ENCODE measurements around the gene CAPZB.
A peak's percentile ranks its signal among the peaks of the same experiment; 100 is the strongest.

CAPZB gene

DNA sequence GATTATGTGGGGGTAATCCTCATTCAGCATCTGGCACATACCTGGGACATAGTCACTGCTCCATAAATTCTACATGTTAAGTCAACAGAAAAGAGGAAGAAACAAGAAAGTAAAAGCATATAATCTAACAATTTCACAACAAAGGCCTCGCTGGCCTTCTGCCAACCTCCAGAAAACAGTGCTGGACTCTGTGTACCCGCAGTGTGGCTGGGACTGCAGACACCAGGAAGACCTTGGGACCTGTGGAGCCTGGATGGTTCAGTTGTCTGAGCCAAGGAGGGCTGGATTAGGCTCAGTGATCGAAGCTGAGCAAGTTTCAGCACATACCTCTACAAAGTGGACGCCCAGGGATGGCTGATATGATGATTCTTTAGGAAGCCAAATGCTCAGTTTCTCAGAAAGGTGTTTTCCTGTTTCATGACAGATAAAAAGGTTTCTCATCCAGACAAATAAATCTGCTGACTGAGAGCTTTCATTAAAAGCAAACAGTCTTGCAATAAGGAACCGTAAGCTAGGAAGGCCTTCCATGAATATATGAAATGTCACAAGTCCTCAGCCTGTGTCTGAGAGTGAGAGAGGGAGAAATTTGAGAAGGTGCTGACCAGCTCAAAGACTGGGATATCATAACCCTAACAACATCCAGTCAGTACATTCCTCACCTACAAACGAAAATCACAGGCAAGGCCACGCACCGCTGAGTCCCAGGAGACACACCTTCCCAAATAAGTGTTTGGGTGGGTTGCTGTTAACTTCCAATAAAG, 48.4 kb downstream of the CAPZB start:
- TF ChIP-seq MYC (IDR thresholded peaks at IDR 0.05; ENCODE audit: low read depth, low read length) (no peak), POLR2A (IDR thresholded peaks at IDR 0.05; ENCODE audit: extremely low read depth, insufficient read length) (no peak)
- TF ChIP-seq, protein P1, sequence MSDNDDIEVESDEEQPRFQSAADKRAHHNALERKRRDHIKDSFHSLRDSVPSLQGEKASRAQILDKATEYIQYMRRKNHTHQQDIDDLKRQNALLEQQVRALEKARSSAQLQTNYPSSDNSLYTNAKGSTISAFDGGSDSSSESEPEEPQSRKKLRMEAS (IDR thresholded peaks at IDR 0.05; ENCODE audit: low read depth, low read length), result no peak
- TF ChIP-seq, protein P2, sequence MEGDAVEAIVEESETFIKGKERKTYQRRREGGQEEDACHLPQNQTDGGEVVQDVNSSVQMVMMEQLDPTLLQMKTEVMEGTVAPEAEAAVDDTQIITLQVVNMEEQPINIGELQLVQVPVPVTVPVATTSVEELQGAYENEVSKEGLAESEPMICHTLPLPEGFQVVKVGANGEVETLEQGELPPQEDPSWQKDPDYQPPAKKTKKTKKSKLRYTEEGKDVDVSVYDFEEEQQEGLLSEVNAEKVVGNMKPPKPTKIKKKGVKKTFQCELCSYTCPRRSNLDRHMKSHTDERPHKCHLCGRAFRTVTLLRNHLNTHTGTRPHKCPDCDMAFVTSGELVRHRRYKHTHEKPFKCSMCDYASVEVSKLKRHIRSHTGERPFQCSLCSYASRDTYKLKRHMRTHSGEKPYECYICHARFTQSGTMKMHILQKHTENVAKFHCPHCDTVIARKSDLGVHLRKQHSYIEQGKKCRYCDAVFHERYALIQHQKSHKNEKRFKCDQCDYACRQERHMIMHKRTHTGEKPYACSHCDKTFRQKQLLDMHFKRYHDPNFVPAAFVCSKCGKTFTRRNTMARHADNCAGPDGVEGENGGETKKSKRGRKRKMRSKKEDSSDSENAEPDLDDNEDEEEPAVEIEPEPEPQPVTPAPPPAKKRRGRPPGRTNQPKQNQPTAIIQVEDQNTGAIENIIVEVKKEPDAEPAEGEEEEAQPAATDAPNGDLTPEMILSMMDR (IDR thresholded peaks at IDR 0.05; ENCODE audit: low read depth, low read length), result no peak
- DNase-seq (ENCODE audit: low read depth), result peak; percentile 71

GRCh38 chr1:19435851-19436455, 49.4 kb downstream of the CAPZB start:
- TF ChIP-seq POLR2A (IDR thresholded peaks at IDR 0.05; ENCODE audit: extremely low read depth, insufficient read length) (no peak), MYC (IDR thresholded peaks at IDR 0.05; ENCODE audit: low read depth, low read length) (no peak)
- TF ChIP-seq, protein P1 (IDR thresholded peaks at IDR 0.05; ENCODE audit: low read depth, low read length), result no peak
- TF ChIP-seq, protein P2 (IDR thresholded peaks at IDR 0.05; ENCODE audit: low read depth, low read length), result no peak
- H3K4me3 ChIP-seq (ENCODE audit: low read depth, low read length), result no peak overlapping the region
- DNase-seq (ENCODE audit: low read depth), result no peak

More for the DNA sequence above, 48.4 kb downstream of the CAPZB start:
- H3K4me3 ChIP-seq (ENCODE audit: low read depth, low read length), result no peak overlapping the region

- no peak overlapping the region for H3K4me3 ChIP-seq (ENCODE audit: low read depth, low read length)
- peak; percentile 66 for DNase-seq (ENCODE audit: low read depth)
- TF ChIP-seq POLR2A (IDR thresholded peaks at IDR 0.05; ENCODE audit: extremely low read depth, insufficient read length) (no peak), MYC (IDR thresholded peaks at IDR 0.05; ENCODE audit: low read depth, low read length) (no peak)
- TF ChIP-seq, protein P1 (IDR thresholded peaks at IDR 0.05; ENCODE audit: low read depth, low read length), result no peak
- TF ChIP-seq, protein P2 (IDR thresholded peaks at IDR 0.05; ENCODE audit: low read depth, low read length), result no peak
Observed at GRCh38 chr1:19435181-19435580, 50.2 kb downstream of the CAPZB start.

DNA sequence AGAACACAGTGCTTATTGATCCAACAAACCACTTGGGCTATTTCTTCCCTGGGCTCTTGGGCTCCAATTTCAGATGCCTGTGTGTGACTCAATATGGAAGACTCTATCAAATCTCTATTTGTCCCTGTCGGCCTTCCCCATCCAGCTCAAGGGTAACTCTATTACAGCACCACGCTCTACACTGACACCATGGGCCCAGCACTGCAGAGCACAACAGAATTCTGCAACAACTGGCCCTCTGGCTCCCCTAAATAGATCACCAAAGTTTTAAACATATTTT, 51.7 kb downstream of the CAPZB start:
- no peak overlapping the region for H3K4me3 ChIP-seq (ENCODE audit: low read depth, low read length)
- TF ChIP-seq POLR2A (IDR thresholded peaks at IDR 0.05; ENCODE audit: extremely low read depth, insufficient read length) (no peak), MYC (IDR thresholded peaks at IDR 0.05; ENCODE audit: low read depth, low read length) (no peak)
- TF ChIP-seq, protein P2 (IDR thresholded peaks at IDR 0.05; ENCODE audit: low read depth, low read length), result no peak
- TF ChIP-seq, protein P1 (IDR thresholded peaks at IDR 0.05; ENCODE audit: low read depth, low read length), result no peak
- no peak for DNase-seq (ENCODE audit: low read depth)

DNA sequence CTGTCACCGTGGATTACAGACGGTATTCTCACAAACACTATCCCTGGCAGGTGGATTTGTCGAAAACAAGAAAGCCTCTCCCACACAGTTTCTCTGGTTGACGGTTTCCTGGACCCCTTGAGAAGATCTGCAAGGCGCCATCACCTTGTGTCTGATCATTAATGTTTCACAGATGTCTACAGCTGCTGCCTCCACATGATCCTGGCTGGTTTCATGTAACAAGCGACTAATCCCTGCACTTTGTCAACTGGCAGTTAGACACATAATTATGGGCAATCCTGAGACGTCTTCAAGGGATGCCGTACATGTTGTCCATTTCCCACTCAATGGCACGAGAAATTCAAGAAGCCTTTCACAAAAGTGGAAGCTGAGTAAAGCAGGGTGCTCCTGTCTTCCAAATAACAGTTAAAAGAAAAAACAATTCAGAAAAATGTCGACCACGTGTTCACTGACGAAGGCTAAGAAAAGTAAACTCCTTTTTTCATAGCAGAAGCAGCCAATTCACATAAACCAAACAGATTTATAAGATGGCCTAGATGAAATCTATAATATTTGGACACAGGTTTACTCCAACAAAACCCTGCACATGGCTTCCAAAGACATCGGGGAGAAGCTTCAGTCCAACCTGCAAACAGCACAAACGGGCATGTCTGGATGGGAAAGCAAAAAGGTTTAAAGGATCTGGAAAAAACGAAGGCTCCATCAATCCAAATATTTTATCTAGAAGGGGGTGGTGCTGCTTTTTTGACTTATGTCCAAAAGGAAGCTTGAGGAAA, 52.2 kb downstream of the CAPZB start:
- DNase-seq (ENCODE audit: low read depth), result no peak
- no peak overlapping the region for H3K4me3 ChIP-seq (ENCODE audit: low read depth, low read length)
- TF ChIP-seq POLR2A (IDR thresholded peaks at IDR 0.05; ENCODE audit: extremely low read depth, insufficient read length) (no peak), MYC (IDR thresholded peaks at IDR 0.05; ENCODE audit: low read depth, low read length) (no peak)
- TF ChIP-seq, protein P2 (IDR thresholded peaks at IDR 0.05; ENCODE audit: low read depth, low read length), result no peak
- TF ChIP-seq, protein P1 (IDR thresholded peaks at IDR 0.05; ENCODE audit: low read depth, low read length), result no peak

Measured in NB4 (cell line).